ENCODE data around the gene SPTBN2.

Gene SPTBN2

DNA sequence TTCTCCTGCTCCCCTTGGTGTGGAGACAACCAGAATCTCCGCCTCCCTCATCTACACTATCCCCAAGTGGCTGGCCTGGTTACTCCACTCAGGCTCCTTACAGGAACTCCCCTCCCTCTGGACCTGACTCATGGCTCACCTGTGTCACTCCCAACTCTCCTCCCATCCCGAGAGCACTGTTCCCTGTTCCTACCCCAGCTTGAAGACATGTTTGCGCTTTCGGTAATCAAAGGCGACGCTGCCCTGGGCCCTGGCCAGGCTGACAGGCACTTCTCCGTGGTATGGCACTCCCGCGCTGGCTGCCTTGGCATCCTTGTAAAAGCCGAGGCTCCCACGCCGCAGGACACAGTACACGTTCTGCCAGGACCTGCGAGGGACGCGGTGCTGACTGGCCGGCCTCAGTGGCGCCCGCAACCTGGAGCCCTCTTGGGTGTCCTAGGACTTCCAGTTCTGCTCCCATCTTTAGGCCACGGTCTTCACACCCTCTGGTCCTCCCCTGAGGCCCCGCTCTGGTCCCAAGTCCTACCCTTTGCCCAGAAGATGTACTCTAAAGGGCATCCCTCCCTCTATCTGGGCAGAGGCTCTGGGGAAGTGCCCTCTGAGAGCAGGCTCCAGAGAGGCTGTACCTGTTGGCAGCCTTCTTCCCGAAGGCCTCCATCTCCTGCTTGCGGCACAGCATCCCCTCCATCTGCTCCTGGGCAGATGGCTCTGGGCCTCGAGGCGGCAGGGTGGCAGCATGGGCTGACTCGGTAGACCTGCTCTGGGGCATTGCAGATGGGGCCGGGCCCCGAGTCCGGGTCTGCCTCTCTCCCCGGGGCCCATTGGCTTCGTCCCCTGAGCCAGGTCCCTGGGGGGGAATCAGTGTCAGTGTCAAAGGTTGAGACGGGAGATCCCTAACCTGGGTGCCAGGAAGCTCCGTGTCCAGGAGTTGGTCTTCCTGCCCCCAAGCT is 41.9 kb downstream of the SPTBN2 start:
- H3K4me3 ChIP-seq (ENCODE audit: low read depth, low read length) = no peak overlapping the region
- no peak for DNase-seq (ENCODE audit: low read depth)
- TF ChIP-seq, protein P1, sequence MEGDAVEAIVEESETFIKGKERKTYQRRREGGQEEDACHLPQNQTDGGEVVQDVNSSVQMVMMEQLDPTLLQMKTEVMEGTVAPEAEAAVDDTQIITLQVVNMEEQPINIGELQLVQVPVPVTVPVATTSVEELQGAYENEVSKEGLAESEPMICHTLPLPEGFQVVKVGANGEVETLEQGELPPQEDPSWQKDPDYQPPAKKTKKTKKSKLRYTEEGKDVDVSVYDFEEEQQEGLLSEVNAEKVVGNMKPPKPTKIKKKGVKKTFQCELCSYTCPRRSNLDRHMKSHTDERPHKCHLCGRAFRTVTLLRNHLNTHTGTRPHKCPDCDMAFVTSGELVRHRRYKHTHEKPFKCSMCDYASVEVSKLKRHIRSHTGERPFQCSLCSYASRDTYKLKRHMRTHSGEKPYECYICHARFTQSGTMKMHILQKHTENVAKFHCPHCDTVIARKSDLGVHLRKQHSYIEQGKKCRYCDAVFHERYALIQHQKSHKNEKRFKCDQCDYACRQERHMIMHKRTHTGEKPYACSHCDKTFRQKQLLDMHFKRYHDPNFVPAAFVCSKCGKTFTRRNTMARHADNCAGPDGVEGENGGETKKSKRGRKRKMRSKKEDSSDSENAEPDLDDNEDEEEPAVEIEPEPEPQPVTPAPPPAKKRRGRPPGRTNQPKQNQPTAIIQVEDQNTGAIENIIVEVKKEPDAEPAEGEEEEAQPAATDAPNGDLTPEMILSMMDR (IDR thresholded peaks at IDR 0.05; ENCODE audit: low read depth, low read length, missing control alignments) = no peak
- in situ Hi-C loops (cut with HindIII; ENCODE audit: low sequenced_read_pairs) = no loop called here

DNA sequence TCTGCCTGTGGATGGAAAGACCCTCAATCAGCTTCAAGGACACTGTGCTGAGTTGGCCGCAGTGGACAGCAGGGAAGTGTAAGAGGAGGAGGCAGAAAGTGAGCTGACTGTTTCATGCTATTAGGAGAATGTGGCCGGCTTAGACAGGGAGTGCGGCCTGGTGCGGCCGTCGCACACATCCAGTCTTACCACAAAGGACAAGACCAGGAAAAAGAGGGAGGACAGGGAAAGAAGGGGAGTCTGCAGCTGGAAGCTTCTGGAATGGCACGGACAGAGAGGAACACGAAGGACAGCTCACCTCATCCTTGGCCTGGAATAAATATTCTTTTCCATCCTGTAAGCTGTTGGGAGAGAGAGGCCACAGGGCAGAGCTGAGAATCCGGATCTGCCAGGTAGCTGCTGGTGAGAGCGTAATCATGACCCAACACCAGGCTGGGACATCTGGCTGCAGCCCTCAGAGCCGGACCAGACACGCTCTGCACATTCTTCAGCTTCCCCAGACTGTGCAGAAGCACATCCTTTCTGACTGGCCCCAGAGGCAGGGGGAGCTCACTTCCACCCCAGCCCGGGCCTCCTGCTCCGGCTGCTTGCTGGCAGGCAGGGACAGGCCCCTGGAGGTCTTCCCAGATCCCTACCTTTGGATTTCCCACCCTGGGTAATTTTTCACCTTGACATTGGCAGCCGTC is 42.8 kb downstream of the SPTBN2 start:
- in situ Hi-C loops (cut with HindIII; ENCODE audit: low sequenced_read_pairs) = no loop called here
- H3K4me3 ChIP-seq (ENCODE audit: low read depth, low read length) = no peak overlapping the region
- TF ChIP-seq, protein P1 (IDR thresholded peaks at IDR 0.05; ENCODE audit: low read depth, low read length, missing control alignments) = no peak
- DNase-seq (ENCODE audit: low read depth) = no peak

DNA sequence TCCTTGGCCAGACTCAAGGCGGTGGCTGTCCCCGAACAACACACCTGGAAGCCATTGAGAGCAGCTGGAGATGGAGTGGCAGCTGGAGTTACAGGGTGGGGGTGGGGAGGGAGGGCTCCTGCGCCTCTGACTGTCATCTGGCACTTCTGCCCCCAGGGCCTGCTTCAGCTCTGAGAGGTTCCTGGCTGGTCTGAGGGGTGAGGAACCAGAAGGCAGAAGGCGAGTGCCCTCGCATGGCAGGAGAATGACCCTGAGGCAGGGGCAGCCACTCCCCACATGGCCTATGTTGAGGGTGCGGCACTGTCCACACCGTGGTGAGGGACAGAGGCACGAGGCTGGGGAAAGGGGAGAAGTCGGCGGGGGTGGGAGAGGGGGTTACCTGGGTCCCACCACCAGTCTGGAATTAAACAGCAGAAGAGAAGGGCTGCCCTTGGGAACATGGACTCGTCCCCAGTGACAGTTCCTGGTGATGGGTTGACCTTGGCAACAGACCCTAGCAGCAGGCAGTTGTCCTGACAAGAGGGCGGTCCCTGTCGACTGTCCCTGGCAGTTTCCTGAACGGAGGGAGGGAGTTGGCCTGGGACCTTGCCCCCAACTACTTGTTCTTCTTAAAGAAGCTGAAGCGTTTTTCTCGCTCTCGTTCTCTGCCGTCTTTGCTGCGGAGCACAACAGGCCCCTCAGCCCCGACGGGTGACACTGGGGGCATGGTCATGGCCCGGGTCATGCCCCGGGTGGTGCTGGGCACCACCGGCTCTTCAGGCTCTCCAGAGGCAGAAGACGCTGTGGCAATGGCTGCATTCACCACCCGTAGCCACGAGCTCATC is 43.5 kb downstream of the SPTBN2 start:
- DNase-seq (ENCODE audit: low read depth) = no peak
- H3K4me3 ChIP-seq (ENCODE audit: low read depth, low read length) = no peak overlapping the region
- TF ChIP-seq, protein P1 (IDR thresholded peaks at IDR 0.05; ENCODE audit: low read depth, low read length, missing control alignments) = no peak
- in situ Hi-C loops (cut with HindIII; ENCODE audit: low sequenced_read_pairs) = no loop called here

DNA sequence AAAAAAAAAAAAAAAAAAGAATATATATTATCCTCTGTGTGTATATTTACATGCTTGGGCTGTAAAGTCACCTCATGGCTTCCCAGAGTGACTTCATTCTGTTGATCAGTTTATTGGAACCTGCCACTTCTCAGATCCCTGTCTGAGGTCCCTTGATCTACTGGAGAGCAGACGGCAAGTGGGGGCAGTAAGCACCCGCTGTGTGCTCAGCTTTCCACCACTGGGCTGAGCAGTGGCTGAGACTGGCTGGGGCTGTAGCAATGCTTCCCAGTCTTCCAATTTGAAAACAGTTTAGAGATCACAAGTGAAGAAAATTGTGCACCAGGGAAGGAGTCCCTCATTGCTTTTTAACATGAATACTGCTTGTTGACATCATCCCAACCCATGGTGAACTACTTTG is 44.4 kb downstream of the SPTBN2 start:
- TF ChIP-seq, protein P1 (IDR thresholded peaks at IDR 0.05; ENCODE audit: low read depth, low read length, missing control alignments) = no peak
- no peak overlapping the region for H3K4me3 ChIP-seq (ENCODE audit: low read depth, low read length)
- DNase-seq (ENCODE audit: low read depth) = no peak
- in situ Hi-C loops (cut with HindIII; ENCODE audit: low sequenced_read_pairs) = no loop called here

DNA sequence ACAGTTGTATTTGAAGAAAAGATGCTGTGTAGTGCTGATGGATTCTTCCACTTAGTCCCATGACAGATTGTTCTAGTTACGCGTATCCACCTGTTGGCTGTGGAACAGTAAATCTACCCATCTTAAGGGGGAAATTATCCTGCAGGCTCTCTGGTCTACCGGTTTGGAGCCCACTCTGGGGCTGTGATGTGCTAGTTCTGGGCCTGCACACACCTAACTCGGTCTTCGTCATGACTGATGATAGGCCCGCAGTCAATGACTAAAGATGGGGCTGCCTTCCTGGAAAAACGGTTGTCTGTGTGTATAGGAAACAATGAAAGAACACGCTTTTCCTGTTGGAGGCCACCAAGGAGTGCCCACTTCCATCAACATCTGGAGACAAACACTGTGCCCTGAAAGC is 45.1 kb downstream of the SPTBN2 start:
- no peak for DNase-seq (ENCODE audit: low read depth)
- H3K4me3 ChIP-seq (ENCODE audit: low read depth, low read length) = no peak overlapping the region
- TF ChIP-seq, protein P1 (IDR thresholded peaks at IDR 0.05; ENCODE audit: low read depth, low read length, missing control alignments) = no peak
- in situ Hi-C loops (cut with HindIII; ENCODE audit: low sequenced_read_pairs) = no loop called here
